GM12878 (cell line): ENCODE data around the gene GPR62. TPM values are rescaled to one million over a fixed set of nuclear protein-coding genes. Genes with fewer than 3 reads are reported as not detected.

ENCODE experiments used
- ATAC-seq: fragments of 200-7000 bp; cut with Tn5 transposase; 3 replicates; pipeline ENCODE4 v1.9.1; 2020; ENCODE audit warnings: mild to moderate bottlenecking, moderate library complexity
- BruUV-seq: library from RNA; stranded (reverse); fragments of 400-500 nt; replicated peaks from 2 replicates; lab custom pipeline; 2021; lab: Mats Ljungman, UMichigan
- CTCF ChIA-PET: fragments of 300-600 bp; sonication (Branson Sonifier 250); formaldehyde crosslinking; extraction: SDS; loops from one replicate; lab custom pipeline; 2021; ENCODE audit warnings: inconsistent platforms; lab: Yijun Ruan, JAX
- POLR2A ChIA-PET: fragments of 350-600 bp; formaldehyde crosslinking; extraction: SDS; loops from one replicate; lab custom pipeline; 2021; ENCODE audit warnings: inconsistent platforms; lab: Charles Lee
- RAD21 ChIA-PET: fragments of 300-600 bp; sonication (Branson Sonifier 250); formaldehyde crosslinking; loops from one replicate; lab custom pipeline; 2023; ENCODE audit warnings: antibody characterized with exemption; ENCODE audit not compliant: unreplicated experiment; lab: Charles Lee
- SMC1A ChIA-PET: fragments of 300-600 bp; sonication (Branson Sonifier 250); formaldehyde crosslinking; loops from one replicate; lab custom pipeline; 2023; ENCODE audit not compliant: unreplicated experiment, uncharacterized antibody; lab: Charles Lee
- DNase-seq: peaks from one replicate; pipeline ENCODE4 v3.0.0-alpha.2; 2011; ENCODE audit warnings: low read depth, low spot score
- FAIRE-seq: peaks from 3 replicates; lab custom pipeline; 2011; peaks lifted over from hg19 to GRCh38; lab: Jason Lieb, UNC
- H2AFZ ChIP-seq: 2 replicates; pipeline ENCODE4 v1.6.0; 2011; ENCODE audit warnings: low read depth, low read length, control low read depth; ENCODE audit not compliant: control insufficient read depth
- H3K27ac ChIP-seq: 2 replicates; pipeline ENCODE4 v1.5.1; 2011; ENCODE audit warnings: control low read depth; ENCODE audit not compliant: control insufficient read depth, insufficient read depth
- H3K27me3 ChIP-seq, 2 experiments: replicated peaks in 1 of 2; 2 replicates each; pipeline versions ENCODE4 v1.6.0 to v1.6.1; 2011; ENCODE audit warnings: low read length in 1 of 2; ENCODE audit not compliant: control insufficient read depth in 2 of 2, insufficient read depth in 2 of 2
- H3K36me3 ChIP-seq, 2 experiments: 2 replicates each; pipeline ENCODE4 v1.5.1; 2011; ENCODE audit warnings: low read length in 1 of 2; ENCODE audit not compliant: control insufficient read depth in 2 of 2, insufficient read depth in 2 of 2
- H3K4me1 ChIP-seq: 2 replicates; pipeline ENCODE4 v1.6.1; 2011; ENCODE audit warnings: mild to moderate bottlenecking, low read length, moderate library complexity, mixed read lengths; ENCODE audit not compliant: control insufficient read depth, insufficient read depth
- H3K4me2 ChIP-seq: 2 replicates; pipeline ENCODE4 v1.6.0; 2011; ENCODE audit warnings: control low read depth; ENCODE audit not compliant: control insufficient read depth, insufficient read depth
- H3K4me3 ChIP-seq: fragments of 200-600 bp; sonication (generic); 2 replicates; pipeline ENCODE4 v1.5.1; 2016
- H3K79me2 ChIP-seq: 2 replicates; pipeline ENCODE4 v1.6.0; 2011; ENCODE audit warnings: low read length; ENCODE audit not compliant: control insufficient read depth, insufficient read depth
- H3K9ac ChIP-seq: 2 replicates; pipeline ENCODE4 v1.8.0; 2011; ENCODE audit warnings: low read length, control low read depth, mixed read lengths; ENCODE audit not compliant: control insufficient read depth, insufficient read depth
- H3K9me3 ChIP-seq: replicated peaks from 3 replicates; pipeline ENCODE4 v1.5.1; 2011; ENCODE audit warnings: mild to moderate bottlenecking, low read length; ENCODE audit not compliant: control insufficient read depth, insufficient read depth
- H4K20me1 ChIP-seq: 2 replicates; pipeline ENCODE4 v1.6.0; 2011; ENCODE audit not compliant: control insufficient read depth, insufficient read depth
- ATF3 ChIP-seq: IDR thresholded peaks from 2 replicates; pipeline ENCODE4 v1.6.1; 2011; ENCODE audit warnings: low read depth, mild to moderate bottlenecking, low read length, moderate library complexity, borderline replicate concordance; ENCODE audit errors: extremely low read depth
- CBX3 ChIP-seq: fragments of 200-600 bp; sonication (generic); IDR thresholded peaks from 2 replicates; pipeline ENCODE4 v1.6.1; 2016; ENCODE audit warnings: low read depth, borderline replicate concordance
- CREB1 ChIP-seq: IDR thresholded peaks from 2 replicates; pipeline ENCODE4 v1.6.1; 2012; ENCODE audit warnings: low read depth, mild to moderate bottlenecking, inconsistent platforms
- ESRRA ChIP-seq: IDR thresholded peaks from 2 replicates; pipeline ENCODE4 v1.6.1; 2012; ENCODE audit warnings: mild to moderate bottlenecking, low read length, improper control_type of control experiment
- JUNB ChIP-seq: IDR thresholded peaks from 2 replicates; pipeline ENCODE4 v1.6.1; 2016; ENCODE audit warnings: antibody characterized with exemption, mild to moderate bottlenecking
- KDM1A ChIP-seq: fragments of 200-600 bp; sonication (generic); IDR thresholded peaks from 2 replicates; pipeline ENCODE4 v1.6.1; 2016; ENCODE audit warnings: borderline replicate concordance
- MXI1 ChIP-seq: fragments of 150-350 bp; IDR thresholded peaks from 2 replicates; pipeline ENCODE4 v1.6.1; 2011; ENCODE audit warnings: low read depth, mild to moderate bottlenecking, inconsistent platforms, low read length, improper control_type of control experiment
- RCOR1 ChIP-seq: conservative IDR thresholded peaks from 2 replicates; pipeline ENCODE4 v1.6.1; 2012; ENCODE audit warnings: low read depth, low read length, improper control_type of control experiment
- USF2 ChIP-seq: IDR thresholded peaks from 2 replicates; pipeline ENCODE4 v1.6.1; 2011; ENCODE audit warnings: low read depth, low read length, improper control_type of control experiment, borderline replicate concordance
- ZNF622 ChIP-seq: fragments of 450-650 bp; IDR thresholded peaks from 2 replicates; pipeline ENCODE4 v1.6.1; 2017; ENCODE audit warnings: mild to moderate bottlenecking, inconsistent platforms
- WGBS: methylation state at CpG from one replicate; pipeline ENCODE4 v1.1.6; 2016; ENCODE audit warnings: low lambda C conversion rate; ENCODE audit not compliant: insufficient replicate concordance, insufficient coverage; ENCODE audit errors: missing lambda C conversion rate; 5-methylcytosine and 5-hydroxymethylcytosine counted together
- in situ Hi-C: fragments of 300-500 bp; cut with MboI; formaldehyde crosslinking; loops from 9 replicates; pipeline ENCODE4 v1.14.3; 2018; ENCODE audit warnings: mixed read lengths
- intact Hi-C: fragments of 100-400 bp; cut with micrococcal nuclease; formaldehyde crosslinking; loops from one replicate; pipeline ENCODE4 v1.14.2; 2022; ENCODE audit not compliant: unreplicated experiment
- polyA plus RNA-seq, 11 experiments: library from polyadenylated mRNA; depleted of rRNA in 4 of 11; unstranded in 6 of 11; stranded (reverse) in 5 of 11; fragments of >200 nt; fragmentation: Nextera tagmentation in 4 of 11; fragmentation: Illumina TruSeq in 1 of 11; extraction: Ambion mirVana in 4 of 11; extraction: Trizol in 1 of 11; gene quantifications; 1 replicate in 1 of 11; 2 replicates in 10 of 11; pipeline versions ENCODE4 v1.2.1 to v1.2.3, GENCODE V29; 2011 to 2016; ENCODE audit warnings: inconsistent platforms in 2 of 11, missing spikeins in 2 of 11, low read depth in 1 of 11
- total RNA-seq, 4 experiments: library from RNA; depleted of rRNA in 3 of 4; stranded (reverse); fragments of >200 nt in 3 of 4; fragmentation: Illumina TruSeq in 1 of 4; extraction: Trizol in 1 of 4; gene quantifications; 2 replicates each; pipeline versions ENCODE4 v1.2.1 to v1.2.3, GENCODE V29; 2013 to 2021

Gene GPR62
- total and polyA plus RNA-seq, 10 of the 15 experiments (the other 5 are each of a cell fraction or from before 2014, with no cell fraction given), result not detected

GRCh38 chr3:51948016-51948580, 7.1 kb upstream of the GPR62 start (continued):
- TF ChIP-seq CREB1 (no peak), MXI1 (no peak), ESRRA (no peak)
- TF ChIP-seq, all 136 proteins: peak for 0

- H3K9ac ChIP-seq, result no peak overlapping the region
- ChIA-PET CTCF (no interaction called here), SMC1A (no interaction called here), POLR2A (no interaction called here), RAD21 (no interaction called here)
- H3K4me1 ChIP-seq, result no peaks in the 10 kb centered on the region
- in situ Hi-C loops (no loop called here), intact Hi-C loops (no loop called here)
- no peak overlapping the region for H3K4me3 ChIP-seq
- no TSS peak for BruUV-seq
- H3K27me3 ChIP-seq, result peaks cover 0 to 2% of the 10 kb centered on the region in 2 experiments; a peak in 1 of 4 replicates
- H3K4me2 ChIP-seq, result no peak overlapping the region
- no peak for FAIRE-seq
- no peaks in the 10 kb centered on the region for H4K20me1 ChIP-seq
- TF ChIP-seq JUNB, result no peak
- TF ChIP-seq RCOR1, result no peak
- no peak for TF ChIP-seq ATF3
- no peak for TF ChIP-seq USF2
- no peak for TF ChIP-seq CBX3
- no peak for TF ChIP-seq KDM1A
- TF ChIP-seq ZNF622, result no peak
- DNase-seq, result no peak
- no peak for ATAC-seq
- no peaks in the 10 kb centered on the region for H3K9me3 ChIP-seq
- H2AFZ ChIP-seq, result no peak overlapping the region
- peaks cover 0 to 2% of the 10 kb centered on the region in 2 experiments; a peak in 1 of 4 replicates for H3K36me3 ChIP-seq
- 96% methylated on average over 5 of the region's 5 CpGs for WGBS
- no peak overlapping the region for H3K27ac ChIP-seq
- H3K79me2 ChIP-seq, result no peaks in the 10 kb centered on the region
Observed at GRCh38 chr3:51949121-51949520, 6.1 kb upstream of the GPR62 start.
